Measurements from ENCODE around the gene INPP4A.

The INPP4A gene

GRCh38 chr2:98501223-98501622, 56.6 kb downstream of the INPP4A start:
- DNase-seq = no peak

GRCh38 chr2:98501876-98502275, 57.2 kb downstream of the INPP4A start:
- no peak for DNase-seq

DNA sequence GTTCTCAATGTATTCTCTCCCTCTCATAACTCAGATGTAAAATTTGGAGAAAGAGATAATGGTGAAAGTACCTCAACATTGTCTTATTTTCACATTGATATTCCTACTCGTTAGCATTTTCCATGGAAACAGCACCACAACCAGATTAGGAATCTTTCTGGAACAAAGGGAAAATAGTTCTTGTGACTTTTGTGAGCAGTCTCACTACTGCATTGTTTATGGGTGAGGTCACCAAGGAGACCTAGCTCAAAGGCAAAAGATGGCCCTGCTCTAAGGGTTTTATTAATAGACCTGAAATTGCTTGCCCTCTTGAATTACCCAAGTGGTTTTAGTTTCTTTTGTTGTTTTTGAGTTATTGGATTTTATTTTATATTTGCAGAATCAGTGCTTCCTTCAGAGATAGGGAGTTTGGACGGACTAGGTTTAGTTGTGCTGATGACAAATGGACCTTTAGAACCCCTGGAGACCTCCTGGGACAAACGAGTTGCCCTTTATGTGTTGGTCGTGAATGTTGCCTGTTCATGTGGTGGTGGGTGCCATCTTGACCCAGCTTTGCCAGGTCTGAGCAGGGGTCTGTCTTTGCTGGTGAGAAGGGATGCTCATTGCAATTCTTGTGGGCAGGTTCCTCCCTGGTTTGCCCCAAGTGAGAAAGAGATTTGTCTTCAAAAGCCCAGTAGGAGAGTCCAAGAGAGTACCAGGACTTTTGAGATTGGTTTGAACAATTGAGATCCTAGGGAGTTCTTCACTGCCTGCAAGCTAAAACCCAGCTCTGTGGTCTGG, 58.1 kb downstream of the INPP4A start:
- no peak for DNase-seq

GRCh38 chr2:98503481-98504105, 58.9 kb downstream of the INPP4A start:
- no peak for DNase-seq

GRCh38 chr2:98504381-98505109, 59.9 kb downstream of the INPP4A start:
- no peak for DNase-seq

- DNase-seq = no peak
These were observed 60.7 kb downstream of the INPP4A start for GRCh38 chr2:98505311-98505808.

DNA sequence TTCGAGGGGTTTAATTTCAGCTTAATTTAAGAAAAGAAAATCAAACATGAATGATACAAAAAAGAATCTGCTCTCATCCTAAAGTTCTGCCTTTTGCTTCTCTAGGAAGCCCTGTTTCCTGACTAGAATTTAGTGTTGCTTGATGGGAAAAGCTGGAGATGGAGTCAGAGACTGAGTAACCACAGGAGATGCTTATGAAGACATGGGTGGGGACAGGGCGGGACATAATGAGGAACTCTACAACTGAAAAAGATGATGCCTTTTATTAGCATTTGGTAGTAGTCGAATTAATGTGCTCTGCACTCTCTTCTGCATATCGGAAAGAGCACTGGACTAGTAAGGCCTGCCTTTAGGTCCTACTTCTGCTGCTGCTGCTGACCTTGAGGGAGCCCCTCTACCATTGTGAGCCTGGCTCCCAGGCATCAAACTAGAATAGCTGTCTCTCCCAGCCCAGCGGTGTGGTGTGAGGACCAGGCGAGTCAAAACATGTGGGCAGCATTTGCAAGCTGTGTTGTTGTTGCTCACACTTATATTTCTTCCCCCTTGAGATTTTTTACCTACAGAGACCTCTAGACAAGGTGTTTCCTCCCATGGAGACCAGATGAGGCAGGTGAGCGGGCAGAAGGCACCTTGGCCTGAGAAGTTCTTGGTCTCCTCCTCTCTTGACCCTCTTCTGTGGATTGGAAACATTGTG, 61.5 kb downstream of the INPP4A start:
- no peak for DNase-seq

GRCh38 chr2:98506881-98507280, 62.2 kb downstream of the INPP4A start:
- DNase-seq = no peak

- DNase-seq = no peak
These were observed 62.8 kb downstream of the INPP4A start for GRCh38 chr2:98507461-98507860.

GRCh38 chr2:98507891-98508708, 63.4 kb downstream of the INPP4A start:
- DNase-seq = no peak

GRCh38 chr2:98508709-98509066, 64.0 kb downstream of the INPP4A start:
- DNase-seq = no peak

DNA sequence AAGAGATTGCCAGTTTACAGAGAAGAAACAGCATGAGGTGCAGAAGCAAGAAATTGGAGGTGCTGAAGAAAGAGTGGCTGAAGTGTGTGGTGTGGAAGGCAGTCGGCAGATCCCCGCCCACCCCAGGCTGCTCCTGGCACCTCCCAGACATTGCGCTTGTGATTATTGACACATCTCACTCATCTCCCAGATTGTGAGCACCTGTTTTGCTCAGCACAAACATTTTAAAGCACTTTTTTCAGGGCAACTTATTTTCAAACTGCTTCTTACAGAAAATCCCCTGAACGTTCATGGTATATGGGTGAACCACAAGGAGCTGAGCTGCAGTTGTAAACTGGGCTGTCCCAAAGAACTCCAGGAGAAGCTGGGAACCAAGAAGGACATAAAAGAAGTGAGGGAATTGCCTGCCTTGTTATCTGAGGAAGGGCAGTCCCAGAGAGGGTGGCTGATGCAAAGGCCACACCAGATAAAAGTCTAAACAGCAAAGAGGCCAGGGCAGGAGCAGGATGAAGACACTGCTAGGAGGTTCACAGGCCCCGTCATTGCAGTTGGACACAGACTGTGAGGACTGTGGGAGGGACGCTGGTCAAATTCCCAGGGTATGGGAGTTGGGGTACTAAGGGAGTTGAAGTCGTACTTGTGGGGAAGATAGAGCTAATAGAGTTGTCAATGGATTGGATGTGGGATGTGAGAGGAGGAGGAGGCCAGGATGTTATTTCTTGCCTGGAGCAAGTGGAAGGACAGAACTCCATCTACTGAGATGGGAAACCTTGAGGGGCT, 65.1 kb downstream of the INPP4A start:
- no peak for DNase-seq

- no peak for DNase-seq
These were observed 65.6 kb downstream of the INPP4A start for GRCh38 chr2:98510322-98510662.

DNA sequence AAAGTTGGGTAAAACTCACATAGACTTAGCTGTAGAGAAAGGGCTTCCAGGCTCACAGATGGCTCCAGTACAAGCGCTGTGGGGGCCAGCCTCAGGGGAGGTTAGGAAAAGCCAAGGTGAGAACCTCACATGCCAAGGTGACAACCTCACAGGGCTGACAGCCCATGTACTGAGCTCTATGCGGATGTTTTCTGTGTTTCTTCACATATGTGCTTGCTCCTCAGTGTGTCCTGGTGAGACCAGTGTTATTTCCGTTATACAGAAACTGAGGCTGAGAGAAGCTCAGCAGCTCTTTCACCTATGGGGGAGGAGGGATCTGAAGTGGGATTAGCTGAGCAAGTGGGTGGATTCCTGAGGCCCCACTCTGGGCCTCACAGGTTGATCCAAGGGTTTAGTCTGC, 67.3 kb downstream of the INPP4A start:
- DNase-seq = no peak

DNA sequence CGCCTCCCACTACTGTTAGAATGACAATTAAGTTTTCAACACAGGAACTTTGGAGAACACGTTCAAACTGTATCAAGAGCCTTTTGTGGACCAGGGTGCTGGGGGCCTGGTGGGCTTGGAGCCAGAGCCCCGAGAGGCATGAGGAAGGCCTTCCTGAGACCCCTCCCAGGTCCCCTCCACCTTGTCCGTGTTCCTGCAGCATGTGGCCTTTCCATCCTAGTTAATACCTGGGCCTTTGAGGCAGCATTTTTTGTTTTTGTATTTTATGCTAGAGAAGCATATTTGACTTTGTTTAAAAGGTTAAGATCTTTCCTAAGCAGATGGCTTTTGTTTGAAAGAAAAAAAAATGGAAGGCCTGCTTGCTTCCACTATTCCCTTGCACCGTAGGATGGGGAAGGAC, 68.0 kb downstream of the INPP4A start:
- no peak for DNase-seq

DNA sequence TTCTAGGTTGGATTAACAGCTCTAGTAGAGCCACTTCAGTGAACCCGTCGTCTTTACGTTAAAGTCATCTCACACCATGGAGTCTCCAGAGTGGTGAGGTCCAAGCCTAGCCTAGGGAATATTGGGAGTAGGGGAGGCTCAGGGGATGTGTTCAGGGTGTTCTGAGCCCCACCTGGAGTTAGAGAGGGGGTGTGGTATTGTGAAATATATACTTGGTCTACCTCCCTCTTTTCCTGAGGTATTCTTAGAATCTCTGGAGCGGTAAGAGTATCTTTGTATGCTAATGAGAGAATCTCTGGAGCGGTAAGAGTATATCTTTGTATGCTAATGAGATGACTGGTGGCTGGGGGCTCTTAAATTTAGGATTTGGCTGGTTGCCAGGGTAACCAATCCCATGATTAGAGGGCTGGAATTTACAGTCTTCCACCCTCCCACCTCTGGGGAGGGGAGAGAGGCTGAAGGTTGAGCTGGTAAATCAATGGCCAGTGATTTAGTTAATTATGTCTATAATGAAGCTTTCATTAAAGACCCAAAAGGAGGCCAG, 69.5 kb downstream of the INPP4A start:
- no peak for DNase-seq

GRCh38 chr2:98514879-98515249, 70.2 kb downstream of the INPP4A start:
- no peak for DNase-seq

GRCh38 chr2:98515250-98515991, 70.8 kb downstream of the INPP4A start:
- no peak for DNase-seq

DNA sequence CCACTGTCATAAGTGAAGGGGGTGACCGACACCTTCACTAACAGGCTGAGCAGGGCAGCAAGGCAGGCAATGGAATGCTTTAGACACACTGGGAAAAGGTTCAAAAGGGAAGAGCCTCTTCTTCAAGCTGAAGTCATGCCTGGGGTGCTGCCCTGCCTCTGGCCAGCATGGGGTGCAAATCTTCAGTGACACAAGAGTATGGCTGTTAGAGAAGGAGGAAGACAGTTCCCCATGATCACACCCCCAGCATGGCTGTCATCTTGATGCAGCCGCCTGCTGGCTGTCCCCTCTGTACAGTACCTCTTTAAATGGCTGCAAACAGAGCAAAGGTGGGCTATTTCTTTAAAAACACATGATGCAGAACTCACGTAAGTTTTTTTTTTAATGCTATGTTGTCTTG, 71.9 kb downstream of the INPP4A start:
- no peak for DNase-seq

DNA sequence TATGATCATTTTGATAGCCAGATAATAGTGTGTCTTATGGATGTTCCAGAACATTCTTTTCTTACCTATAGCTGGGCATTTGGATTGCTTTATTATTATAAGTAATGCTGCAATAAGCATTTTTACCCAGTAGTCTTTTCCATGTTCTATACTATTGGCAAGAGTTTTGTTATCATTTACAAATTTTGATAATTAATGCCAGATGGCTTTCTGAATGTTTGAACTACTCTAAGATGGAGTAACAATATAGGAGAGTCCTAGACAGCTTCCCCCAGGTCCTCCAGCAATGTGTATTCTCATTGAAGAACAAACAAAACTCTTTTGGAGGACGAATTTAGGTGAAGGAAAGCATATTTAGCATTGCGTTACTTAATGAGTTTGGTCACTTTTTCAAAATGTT, 73.0 kb downstream of the INPP4A start:
- DNase-seq = no peak

DNA sequence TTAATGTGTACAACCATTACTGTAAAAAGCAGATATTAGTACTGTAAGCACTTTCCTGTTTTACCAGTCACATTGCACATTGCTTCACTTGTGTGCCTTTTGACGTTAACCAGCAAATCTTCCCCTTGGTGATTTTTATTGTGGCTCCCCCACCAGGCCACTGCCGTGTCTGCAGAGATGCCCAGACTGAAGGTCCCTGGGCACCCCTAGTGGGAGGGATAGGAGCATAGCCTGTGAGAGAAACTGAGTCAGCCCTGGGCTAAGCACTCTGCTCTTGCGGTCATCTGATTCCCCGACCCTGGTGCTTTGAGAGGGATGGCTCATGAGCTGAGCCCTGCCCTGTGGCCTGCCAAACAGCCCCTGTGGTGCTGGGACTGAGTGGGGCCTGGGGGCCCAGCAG, 73.4 kb downstream of the INPP4A start:
- no peak for DNase-seq

All from NCI-H1436 treated with DMSO at 0.1 percent for 48 hours (cell line).